Frontal cortex (tissue), 4 donors: Measurements from ENCODE around the gene METTL14. TPM values are rescaled to one million over a fixed set of nuclear protein-coding genes. Genes with fewer than 3 reads are reported as not detected.

Experiments
- DNase-seq, 2 donors: peaks; one replicate each; pipeline ENCODE4 v3.0.0; 2012; ENCODE audit warnings: low spot score in 2 of 2
- FAIRE-seq: peaks from 2 replicates; lab custom pipeline; 2012; peaks lifted over from hg19 to GRCh38; lab: Jason Lieb, UNC
- total RNA-seq: library from RNA; depleted of rRNA; stranded (reverse); fragments of >200 nt; gene quantifications from one replicate; pipeline ENCODE4 v1.2.3, GENCODE V29; 2014
- donor health status: control.
- donor health status: control.
- donor health status: control.

Gene METTL14
- total RNA-seq, 1 donor from 2014 or later: 18.8 TPM

- DNase-seq (no peak), FAIRE-seq (no peak)
Measured at GRCh38 chr4:118732591-118733330, 47.6 kb downstream of the METTL14 start.

- DNase-seq (no peak), FAIRE-seq (no peak)
Measured at GRCh38 chr4:118734491-118735205, 49.5 kb downstream of the METTL14 start.

GRCh38 chr4:118736900-118737299 is 51.7 kb downstream of the METTL14 start:
- no peak for FAIRE-seq
- DNase-seq: no peak

- no peak for DNase-seq
- no peak for FAIRE-seq
Measured at GRCh38 chr4:118738090-118738489, 52.9 kb downstream of the METTL14 start.

GRCh38 chr4:118739022-118739713 is 54.0 kb downstream of the METTL14 start:
- FAIRE-seq (no peak), DNase-seq (no peak)

- FAIRE-seq (peak; percentile 96), DNase-seq (peak in 1 of 2 donors; percentile 1)
Measured at GRCh38 chr4:118740869-118741268, 55.7 kb downstream of the METTL14 start.

GRCh38 chr4:118741301-118741855 is 56.2 kb downstream of the METTL14 start:
- FAIRE-seq (no peak), DNase-seq (no peak)

GRCh38 chr4:118742050-118742449 is 56.9 kb downstream of the METTL14 start:
- no peak for FAIRE-seq
- DNase-seq: no peak

GRCh38 chr4:118743867-118744266 is 58.7 kb downstream of the METTL14 start:
- DNase-seq (no peak), FAIRE-seq (no peak)

- DNase-seq (no peak), FAIRE-seq (no peak)
Measured at GRCh38 chr4:118745357-118745756, 60.2 kb downstream of the METTL14 start.

GRCh38 chr4:118746251-118746919 is 61.2 kb downstream of the METTL14 start:
- DNase-seq (no peak), FAIRE-seq (no peak)

GRCh38 chr4:118749347-118749988 is 64.3 kb downstream of the METTL14 start:
- DNase-seq: no peak
- no peak for FAIRE-seq

GRCh38 chr4:118751629-118752323 is 66.6 kb downstream of the METTL14 start:
- FAIRE-seq (no peak), DNase-seq (no peak)

- no peak for FAIRE-seq
- DNase-seq: no peak
Measured at GRCh38 chr4:118752551-118752950, 67.4 kb downstream of the METTL14 start.

- DNase-seq (no peak), FAIRE-seq (no peak)
Measured at GRCh38 chr4:118753096-118753495, 67.9 kb downstream of the METTL14 start.

- FAIRE-seq (no peak), DNase-seq (no peak)
Measured at GRCh38 chr4:118753685-118754084, 68.5 kb downstream of the METTL14 start.

GRCh38 chr4:118754890-118755289 is 69.7 kb downstream of the METTL14 start:
- DNase-seq (no peak), FAIRE-seq (no peak)

GRCh38 chr4:118755438-118756226 is 70.4 kb downstream of the METTL14 start:
- no peak for DNase-seq
- FAIRE-seq: no peak
